Measurements from ENCODE around the gene PP2D1. TPM values are rescaled to one million over a fixed set of nuclear protein-coding genes. Genes with fewer than 3 reads are reported as not detected.
"Not testable (repeated sequence)": the region's sequence is repeated elsewhere in the genome, so short reads cannot be mapped to it uniquely, and the experiment has no call there.

Gene PP2D1
- polyA plus RNA-seq, 1 experiment: not detected

DNA sequence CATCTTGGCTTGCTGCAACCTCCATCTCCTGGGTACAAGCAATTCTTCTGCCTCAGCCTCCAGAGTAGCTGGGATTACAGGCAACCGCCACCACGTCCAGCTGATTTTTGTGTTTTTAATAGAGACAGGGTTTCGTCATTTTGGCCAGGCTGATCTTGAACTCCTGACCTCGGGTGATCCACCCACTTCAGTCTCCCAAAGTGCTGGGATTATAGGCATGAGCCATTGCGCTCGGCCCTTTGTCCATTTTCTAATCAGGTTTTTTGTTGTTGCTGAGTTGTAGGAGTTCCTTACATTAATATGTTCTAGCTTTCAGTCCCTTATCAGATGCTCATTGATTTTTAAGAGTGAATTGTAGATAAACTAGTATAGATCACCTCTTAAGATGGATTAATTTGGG is 44.9 kb downstream of the PP2D1 start:
- Histone ChIP-seq H3K36me3 (ENCODE audit: control insufficient read depth, insufficient read depth, low read length) (no peaks in the 10 kb centered on the region), H3K4me3 (ENCODE audit: low read depth, low read length) (no peak overlapping the region), H3K27me3 (ENCODE audit: control insufficient read depth, insufficient read depth, low read length) (no peaks in the 10 kb centered on the region)
- TF ChIP-seq, protein P1, sequence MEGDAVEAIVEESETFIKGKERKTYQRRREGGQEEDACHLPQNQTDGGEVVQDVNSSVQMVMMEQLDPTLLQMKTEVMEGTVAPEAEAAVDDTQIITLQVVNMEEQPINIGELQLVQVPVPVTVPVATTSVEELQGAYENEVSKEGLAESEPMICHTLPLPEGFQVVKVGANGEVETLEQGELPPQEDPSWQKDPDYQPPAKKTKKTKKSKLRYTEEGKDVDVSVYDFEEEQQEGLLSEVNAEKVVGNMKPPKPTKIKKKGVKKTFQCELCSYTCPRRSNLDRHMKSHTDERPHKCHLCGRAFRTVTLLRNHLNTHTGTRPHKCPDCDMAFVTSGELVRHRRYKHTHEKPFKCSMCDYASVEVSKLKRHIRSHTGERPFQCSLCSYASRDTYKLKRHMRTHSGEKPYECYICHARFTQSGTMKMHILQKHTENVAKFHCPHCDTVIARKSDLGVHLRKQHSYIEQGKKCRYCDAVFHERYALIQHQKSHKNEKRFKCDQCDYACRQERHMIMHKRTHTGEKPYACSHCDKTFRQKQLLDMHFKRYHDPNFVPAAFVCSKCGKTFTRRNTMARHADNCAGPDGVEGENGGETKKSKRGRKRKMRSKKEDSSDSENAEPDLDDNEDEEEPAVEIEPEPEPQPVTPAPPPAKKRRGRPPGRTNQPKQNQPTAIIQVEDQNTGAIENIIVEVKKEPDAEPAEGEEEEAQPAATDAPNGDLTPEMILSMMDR (IDR thresholded peaks at IDR 0.05; ENCODE audit: insufficient read depth, low read depth, low read length): no peak
- ChIA-PET POLR2A (no interaction called here), CTCF (interaction anchor here (0.6 to 1.4 kb wide), 2 partner anchors 13 to 485 kb away, joined by 3 read pairs; no protein-coding TSS in a partner anchor)
- no peak for DNase-seq (ENCODE audit: low read depth)

DNA sequence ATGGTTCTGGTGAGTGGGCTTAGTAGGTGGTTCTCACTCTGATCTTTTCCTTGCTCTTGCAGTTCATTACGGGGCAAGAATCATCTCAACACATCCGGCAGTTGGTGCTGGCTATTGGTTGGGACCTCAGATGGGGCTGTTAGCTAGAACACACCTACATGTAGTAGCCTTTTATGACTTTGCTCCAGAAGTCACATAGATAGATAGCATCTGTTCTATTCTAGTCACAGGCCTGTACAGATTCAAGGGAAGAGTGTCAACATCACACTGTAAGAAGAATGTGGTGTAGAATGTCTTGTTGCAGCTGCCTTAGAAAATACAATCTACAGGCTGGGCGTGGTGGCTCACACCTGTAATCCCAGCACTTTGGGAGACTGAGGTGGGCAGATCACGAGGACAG is 50.1 kb downstream of the PP2D1 start:
- POLR2A ChIA-PET: no interaction called here
- Histone ChIP-seq H3K27me3 (ENCODE audit: control insufficient read depth, insufficient read depth, low read length) (no peaks in the 10 kb centered on the region), H3K4me3 (ENCODE audit: low read depth, low read length) (no peak overlapping the region), H3K36me3 (ENCODE audit: control insufficient read depth, insufficient read depth, low read length) (peaks cover 4% of the 10 kb centered on the region)
- CTCF ChIA-PET: no interaction called here
- TF ChIP-seq, protein P1 (IDR thresholded peaks at IDR 0.05; ENCODE audit: insufficient read depth, low read depth, low read length): no peak
- DNase-seq (ENCODE audit: low read depth): no peak

DNA sequence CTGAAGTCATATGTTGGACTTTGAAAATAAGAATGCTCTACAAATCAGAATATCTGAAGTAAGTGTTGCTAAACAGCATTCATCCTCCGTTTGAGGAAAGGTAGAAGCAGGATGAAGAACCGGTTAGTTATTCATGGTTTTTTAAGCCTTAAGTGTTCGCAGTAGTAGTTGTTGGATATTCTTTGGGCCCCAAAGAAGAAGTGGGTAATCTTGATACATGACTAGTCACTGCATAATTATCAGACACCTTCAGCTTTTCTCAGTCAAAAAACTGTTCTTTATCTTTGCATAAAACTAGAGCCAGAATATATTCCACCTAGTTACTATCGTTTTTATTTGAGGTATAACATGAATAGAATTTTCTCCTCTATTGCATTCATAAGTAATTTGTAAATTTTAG is 51.4 kb downstream of the PP2D1 start:
- peaks cover 4% of the 10 kb centered on the region for H3K36me3 ChIP-seq (ENCODE audit: control insufficient read depth, insufficient read depth, low read length)
- TF ChIP-seq, protein P1 (IDR thresholded peaks at IDR 0.05; ENCODE audit: insufficient read depth, low read depth, low read length): no peak
- ChIA-PET CTCF (no interaction called here), POLR2A (no interaction called here)
- H3K4me3 ChIP-seq (ENCODE audit: low read depth, low read length): no peak overlapping the region
- no peak for DNase-seq (ENCODE audit: low read depth)
- H3K27me3 ChIP-seq (ENCODE audit: control insufficient read depth, insufficient read depth, low read length): no peaks in the 10 kb centered on the region

DNA sequence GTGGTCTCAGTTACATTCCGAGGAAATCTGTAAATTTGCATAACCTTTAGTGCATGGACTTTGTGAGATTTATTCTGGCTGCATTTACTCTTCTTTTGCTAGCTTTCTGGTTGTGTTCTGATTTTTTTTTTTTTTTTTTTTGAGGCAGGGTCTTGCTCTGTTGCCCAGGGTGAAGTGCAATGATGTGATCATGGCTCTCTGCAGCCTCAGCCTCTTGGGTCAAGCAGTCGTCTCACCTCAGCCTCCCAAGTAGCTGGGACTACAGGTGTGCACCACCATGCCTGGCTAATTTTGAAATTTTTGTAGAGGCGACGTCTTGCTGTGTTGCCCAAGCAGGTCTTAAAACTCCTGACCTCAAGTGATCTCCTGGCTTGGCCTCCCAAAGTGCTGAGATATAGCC is 52.6 kb downstream of the PP2D1 start:
- TF ChIP-seq, protein P1 (IDR thresholded peaks at IDR 0.05; ENCODE audit: insufficient read depth, low read depth, low read length): no peak
- DNase-seq (ENCODE audit: low read depth): no peak
- ChIA-PET POLR2A (no interaction called here), CTCF (no interaction called here)
- Histone ChIP-seq H3K4me3 (ENCODE audit: low read depth, low read length) (no peak overlapping the region), H3K36me3 (ENCODE audit: control insufficient read depth, insufficient read depth, low read length) (peaks cover 6% of the 10 kb centered on the region), H3K27me3 (ENCODE audit: control insufficient read depth, insufficient read depth, low read length) (no peaks in the 10 kb centered on the region)

DNA sequence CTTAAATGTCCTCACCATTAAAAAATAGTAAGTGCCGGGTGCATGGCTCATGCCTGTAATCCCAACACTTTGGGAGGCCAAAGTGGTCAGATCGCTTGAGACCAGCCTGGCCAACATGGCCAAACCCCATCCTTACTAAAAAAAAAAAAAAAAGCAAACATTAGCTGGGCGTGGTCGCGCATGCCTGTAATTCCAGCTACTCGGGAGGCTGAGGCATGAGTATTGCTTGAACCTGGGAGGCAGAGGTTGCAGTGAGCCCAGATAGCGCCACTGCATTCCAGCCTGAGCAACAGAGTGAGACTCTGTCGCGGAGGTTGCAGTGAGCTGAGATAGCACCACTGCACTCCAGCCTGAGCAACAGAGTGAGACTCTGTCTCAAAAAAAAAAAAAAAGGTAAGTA is 54.7 kb downstream of the PP2D1 start:
- not testable (repeated sequence) for H3K27me3 ChIP-seq (ENCODE audit: control insufficient read depth, insufficient read depth, low read length); DNase-seq (ENCODE audit: low read depth); H3K36me3 ChIP-seq (ENCODE audit: control insufficient read depth, insufficient read depth, low read length); H3K4me3 ChIP-seq (ENCODE audit: low read depth, low read length)
- ChIA-PET CTCF (interaction anchor here (1.1 kb wide), 1 partner anchor 9 kb away, joined by 4 read pairs; no protein-coding TSS in a partner anchor), POLR2A (interaction anchor here (0.7 kb wide), 1 partner anchor 21 kb away, joined by 9 read pairs; no protein-coding TSS in a partner anchor)

DNA sequence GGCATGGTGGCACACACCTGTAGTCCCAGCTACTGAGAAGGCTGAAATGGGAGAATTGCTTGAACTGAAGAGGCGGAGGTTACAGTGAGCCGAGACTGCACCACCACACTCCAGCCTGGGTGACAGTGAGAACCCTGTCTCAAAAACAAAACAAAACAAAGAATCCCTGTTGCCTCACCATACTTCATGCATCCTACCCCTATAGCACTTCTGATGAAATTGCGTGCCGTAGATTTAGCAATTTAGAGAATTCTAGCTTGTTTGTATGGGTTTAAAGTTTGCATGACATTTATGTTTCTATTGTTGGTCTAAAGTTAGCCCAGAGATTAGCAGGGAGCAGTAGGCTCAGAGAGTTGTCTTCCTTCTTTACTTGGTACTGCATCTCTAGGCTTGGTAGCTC is 57.4 kb downstream of the PP2D1 start:
- POLR2A ChIA-PET: interaction anchor here (0.6 kb wide), 1 partner anchor 21 kb away, joined by 3 read pairs; no protein-coding TSS in a partner anchor
- peaks cover 11% of the 10 kb centered on the region for H3K36me3 ChIP-seq (ENCODE audit: control insufficient read depth, insufficient read depth, low read length)

More for the DNA sequence above, 57.4 kb downstream of the PP2D1 start:
- TF ChIP-seq, protein P1 (IDR thresholded peaks at IDR 0.05; ENCODE audit: insufficient read depth, low read depth, low read length): no peak
- H3K27me3 ChIP-seq (ENCODE audit: control insufficient read depth, insufficient read depth, low read length): no peaks in the 10 kb centered on the region
- DNase-seq (ENCODE audit: low read depth): no peak
- CTCF ChIA-PET: interaction anchor here (0.8 to 2.1 kb wide), 2 partner anchors 12 to 85 kb away, joined by 3 to 5 read pairs; partner anchors contain the start of gene KAT2B
- no peak overlapping the region for H3K4me3 ChIP-seq (ENCODE audit: low read depth, low read length)

Data from BJ (cell line).